ENCODE results near the gene KCNE2. TPM values are rescaled to one million over a fixed set of nuclear protein-coding genes. Genes with fewer than 3 reads are reported as not detected.

Gene KCNE2
- total and polyA plus RNA-seq, 2 experiments from 2014 or later = 0.28 to 0.55 TPM

Other genes starting within 250 kb of the KCNE2 start
- 8.9 TPM in 1 of 2 replicates, not detected in the other for gene SMIM11, start 11.5 kb downstream of the KCNE2 start, total RNA-seq (2014; rRNA removed; shearing (Covaris generic))
- 3.3 and 3.5 TPM in 2 replicates for gene SMIM11, start 11.5 kb downstream of the KCNE2 start, polyA plus RNA-seq (2016; fragmentation: Nextera tagmentation; extraction: Ambion mirVana)
- gene SMIM34, start 59.9 kb downstream of the KCNE2 start, total RNA-seq (2014; rRNA removed; shearing (Covaris generic)) = not detected in 2 replicates
- not detected in 2 replicates for gene SMIM34, start 59.9 kb downstream of the KCNE2 start, polyA plus RNA-seq (2016; fragmentation: Nextera tagmentation; extraction: Ambion mirVana)
- 0.07 TPM in 1 of 2 replicates, not detected in the other for gene KCNE1, start 148.2 kb downstream of the KCNE2 start, total RNA-seq (2014; rRNA removed; shearing (Covaris generic))
- gene KCNE1, start 148.2 kb downstream of the KCNE2 start, polyA plus RNA-seq (2016; fragmentation: Nextera tagmentation; extraction: Ambion mirVana) = not detected in 2 replicates

Data from GM23338 (cell line).